HS-5 (cell line): ENCODE results near the gene WFIKKN1.
"Not testable (repeated sequence)": the region's sequence is repeated elsewhere in the genome, so short reads cannot be mapped to it uniquely, and the experiment has no call there.

ENCODE experiments used
- DNase-seq: peaks from one replicate; pipeline ENCODE4 v3.0.0-alpha.2; 2012; ENCODE audit warnings: low read depth

Gene WFIKKN1

GRCh38 chr16:595094-595528, 35.7 kb upstream of the WFIKKN1 start:
- DNase-seq = no peak

GRCh38 chr16:595942-596735, 34.6 kb upstream of the WFIKKN1 start:
- DNase-seq = no peak

- DNase-seq = no peak
Measured at GRCh38 chr16:596736-597060, 34.1 kb upstream of the WFIKKN1 start.

GRCh38 chr16:597655-598054, 33.1 kb upstream of the WFIKKN1 start:
- not testable (repeated sequence) for DNase-seq

GRCh38 chr16:598823-599739, 31.7 kb upstream of the WFIKKN1 start:
- no peak for DNase-seq

- no peak for DNase-seq
Measured at GRCh38 chr16:600781-601180, 30.0 kb upstream of the WFIKKN1 start.

- no peak for DNase-seq
Measured at GRCh38 chr16:603933-604332, 26.9 kb upstream of the WFIKKN1 start.

- DNase-seq = no peak
Measured at GRCh38 chr16:606656-607307, 24.0 kb upstream of the WFIKKN1 start.

- no peak for DNase-seq
Measured at GRCh38 chr16:608019-608418, 22.8 kb upstream of the WFIKKN1 start.

GRCh38 chr16:609316-609715, 21.5 kb upstream of the WFIKKN1 start:
- DNase-seq = no peak

GRCh38 chr16:609984-610383, 20.8 kb upstream of the WFIKKN1 start:
- DNase-seq = no peak

GRCh38 chr16:610513-611381, 20.0 kb upstream of the WFIKKN1 start:
- DNase-seq = no peak

- no peak for DNase-seq
Measured at GRCh38 chr16:615122-615521, 15.7 kb upstream of the WFIKKN1 start.

- no peak for DNase-seq
Measured at GRCh38 chr16:616733-617586, 13.8 kb upstream of the WFIKKN1 start.

- no peak for DNase-seq
Measured at GRCh38 chr16:617855-618254, 12.9 kb upstream of the WFIKKN1 start.

GRCh38 chr16:619476-620100, 11.2 kb upstream of the WFIKKN1 start:
- DNase-seq = no peak

- no peak for DNase-seq
Measured at GRCh38 chr16:620700-621525, 9.9 kb upstream of the WFIKKN1 start.

GRCh38 chr16:621526-622105, 9.2 kb upstream of the WFIKKN1 start:
- DNase-seq = no peak

GRCh38 chr16:622920-623280, 7.9 kb upstream of the WFIKKN1 start:
- DNase-seq = no peak
